Duodenal mucosa (tissue), 2 donors: ENCODE results near the gene GRID1.

Experiments
- H3K27ac ChIP-seq: one replicate; pipeline ENCODE4 v1.7.0; 2013; ENCODE audit warnings: low read depth, low read length
- H3K27me3 ChIP-seq, 2 donors: one replicate each; pipeline ENCODE4 v1.7.0; 2013; ENCODE audit warnings: low read length in 2 of 2, control low read depth in 1 of 2; ENCODE audit not compliant: insufficient read depth in 2 of 2, control insufficient read depth in 1 of 2
- H3K36me3 ChIP-seq, 2 donors: one replicate each; pipeline ENCODE4 v1.7.0; 2013; ENCODE audit warnings: low read length in 2 of 2, control low read depth in 1 of 2; ENCODE audit not compliant: insufficient read depth in 2 of 2, control insufficient read depth in 1 of 2
- H3K4me1 ChIP-seq, 2 donors: one replicate each; pipeline ENCODE4 v1.7.0; 2013; ENCODE audit warnings: low read length in 2 of 2, control low read depth in 1 of 2; ENCODE audit not compliant: insufficient read depth in 2 of 2, control insufficient read depth in 1 of 2
- H3K4me3 ChIP-seq, 2 donors: one replicate each; pipeline ENCODE4 v1.7.0; 2013; ENCODE audit warnings: low read length in 2 of 2, low read depth in 1 of 2
- H3K9ac ChIP-seq, 2 donors: one replicate each; pipeline ENCODE4 v1.7.0; 2013; ENCODE audit warnings: low read length in 2 of 2, low read depth in 1 of 2
- H3K9me3 ChIP-seq, 2 donors: one replicate each; pipeline ENCODE4 v1.7.0; 2013; ENCODE audit warnings: low read length in 2 of 2, control low read depth in 1 of 2; ENCODE audit not compliant: control insufficient read depth in 1 of 2

Gene GRID1

DNA sequence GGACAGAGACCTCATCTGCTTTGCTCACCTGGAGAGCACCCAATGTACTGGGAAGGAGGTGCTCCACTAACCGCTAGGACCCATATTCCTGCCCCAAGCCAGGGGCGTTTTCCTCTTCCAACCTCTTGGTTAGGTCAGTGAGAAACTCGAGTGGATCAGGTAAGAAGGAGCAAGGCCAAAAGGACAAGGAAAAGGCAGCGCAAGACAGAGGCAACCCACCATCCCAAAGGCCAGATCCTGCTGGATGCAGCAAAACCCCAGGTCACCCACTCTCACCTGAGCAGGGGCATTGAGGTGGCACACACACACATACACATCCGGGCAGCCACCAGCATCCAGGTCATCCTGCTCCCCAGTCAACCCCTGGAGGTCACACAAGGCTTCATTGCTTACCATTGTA lies 105.1 kb downstream of the GRID1 start:
- peaks cover 0 to 3% of the 10 kb centered on the region in 2 donors for H3K4me1 ChIP-seq
- no peak overlapping the region for H3K27ac ChIP-seq
- no peak overlapping the region for H3K4me3 ChIP-seq
- H3K27me3 ChIP-seq: peaks cover 4 to 6% of the 10 kb centered on the region in 2 donors
- H3K9me3 ChIP-seq: no peaks in the 10 kb centered on the region
- no peaks in the 10 kb centered on the region for H3K36me3 ChIP-seq
- H3K9ac ChIP-seq: no peak overlapping the region

DNA sequence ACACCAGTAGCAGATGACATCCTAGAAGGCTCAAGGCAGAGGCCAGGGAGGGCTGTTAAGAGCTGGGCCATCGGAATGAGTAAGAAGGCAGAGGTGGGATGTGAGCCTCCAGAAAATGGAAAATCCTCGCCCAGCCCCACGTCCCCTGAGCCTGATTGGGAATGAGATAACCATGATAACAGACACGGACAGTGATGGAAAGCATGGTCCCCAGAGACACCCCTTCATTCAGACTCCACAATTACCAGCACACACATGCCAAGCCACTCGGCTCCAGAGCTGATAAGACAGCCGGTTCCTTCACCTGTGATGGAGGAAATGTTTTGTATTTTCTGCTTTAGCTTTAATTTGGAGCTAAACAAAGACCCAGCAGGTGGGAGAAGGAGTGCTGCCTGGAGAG lies 106.0 kb downstream of the GRID1 start:
- no peak overlapping the region for H3K4me3 ChIP-seq
- no peak overlapping the region for H3K9ac ChIP-seq
- H3K27ac ChIP-seq: no peak overlapping the region
- H3K9me3 ChIP-seq: no peaks in the 10 kb centered on the region
- H3K36me3 ChIP-seq: no peaks in the 10 kb centered on the region
- peaks cover 4 to 6% of the 10 kb centered on the region in 2 donors for H3K27me3 ChIP-seq
- peaks cover 0 to 3% of the 10 kb centered on the region in 2 donors for H3K4me1 ChIP-seq

DNA sequence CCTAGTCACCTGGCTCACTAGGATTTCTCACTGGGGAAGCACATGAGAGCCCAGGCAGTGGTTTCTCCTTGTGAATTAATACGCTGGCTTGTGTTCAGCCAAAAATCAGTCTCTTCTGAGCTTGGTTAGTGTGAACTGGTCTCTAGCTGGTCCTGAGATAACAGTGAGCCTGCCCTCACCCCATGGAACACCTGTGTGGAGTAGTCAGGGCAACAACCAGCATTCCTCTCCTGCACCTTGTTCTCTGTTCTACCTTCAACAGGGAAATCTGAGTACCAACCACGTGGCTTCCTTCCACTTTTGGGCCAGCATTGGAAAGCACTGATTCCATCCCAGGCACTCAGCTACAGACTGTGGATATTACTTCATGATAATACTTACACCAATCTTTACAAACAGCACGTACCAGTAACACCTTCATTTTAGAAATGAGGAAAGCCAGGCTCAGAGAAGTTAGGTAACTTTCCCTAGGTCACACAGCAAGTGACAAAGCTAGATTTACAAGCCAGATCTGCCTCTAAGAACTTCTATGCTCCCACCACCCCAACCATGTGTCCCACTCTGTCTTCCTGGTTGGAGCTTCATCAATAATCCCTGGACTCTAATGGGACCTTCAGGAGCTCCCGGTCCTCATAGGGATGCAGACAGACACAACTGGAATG lies 106.6 kb downstream of the GRID1 start:
- H3K9me3 ChIP-seq: no peaks in the 10 kb centered on the region

DNA sequence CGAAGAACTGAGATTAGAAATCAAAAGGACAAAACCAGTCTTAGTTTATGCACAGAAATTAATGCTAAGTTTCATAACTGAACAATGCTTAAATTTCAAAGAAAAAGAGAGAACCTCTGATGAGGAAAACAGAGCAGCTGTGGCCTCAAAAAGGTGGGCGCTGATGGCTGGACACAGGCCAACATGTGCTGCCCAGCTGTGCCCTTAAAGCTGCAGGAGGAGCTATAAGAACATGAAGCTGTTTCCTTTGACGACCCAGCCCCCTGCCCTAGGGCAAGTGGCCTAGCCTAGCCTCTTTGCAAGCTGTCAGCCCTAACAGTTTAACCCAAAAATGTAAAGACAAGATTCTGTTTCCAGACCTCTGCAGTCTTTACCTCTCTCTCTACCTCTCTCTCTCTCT lies 107.7 kb downstream of the GRID1 start:
- Histone ChIP-seq H3K9me3 (no peaks in the 10 kb centered on the region), H3K27ac (no peak overlapping the region), H3K27me3 (peaks cover 4 to 6% of the 10 kb centered on the region in 2 donors), H3K9ac (no peak overlapping the region), H3K4me3 (no peak overlapping the region), H3K4me1 (peaks cover 0 to 3% of the 10 kb centered on the region in 2 donors), H3K36me3 (no peaks in the 10 kb centered on the region)

More for the DNA sequence above, 106.6 kb downstream of the GRID1 start:
- Histone ChIP-seq H3K9ac (no peak overlapping the region), H3K27ac (no peak overlapping the region), H3K27me3 (peaks cover 4 to 6% of the 10 kb centered on the region in 2 donors), H3K36me3 (no peaks in the 10 kb centered on the region), H3K4me3 (no peak overlapping the region), H3K4me1 (peaks cover 0 to 3% of the 10 kb centered on the region in 2 donors)

DNA sequence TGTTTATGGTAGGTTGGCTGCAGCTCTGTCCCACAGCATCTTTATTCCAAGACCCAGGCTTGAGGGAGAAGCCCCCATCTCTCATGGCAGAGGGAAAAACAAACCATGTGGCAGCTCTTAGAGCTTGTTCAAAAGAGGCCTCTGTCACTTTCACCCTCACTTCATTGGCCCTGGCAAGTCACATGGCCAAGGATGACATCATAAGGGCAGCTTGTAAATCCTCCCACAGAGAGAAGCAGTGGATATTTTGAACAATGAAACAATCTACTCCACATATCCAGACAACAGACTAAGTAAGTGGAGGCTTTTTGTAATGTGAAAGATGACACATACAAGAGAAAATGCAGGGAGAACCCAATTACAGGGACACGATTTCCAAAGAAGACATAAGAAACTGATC lies 108.1 kb downstream of the GRID1 start:
- H3K27ac ChIP-seq: no peak overlapping the region
- peaks cover 0 to 3% of the 10 kb centered on the region in 2 donors for H3K4me1 ChIP-seq
- no peaks in the 10 kb centered on the region for H3K9me3 ChIP-seq
- no peak overlapping the region for H3K4me3 ChIP-seq
- no peaks in the 10 kb centered on the region for H3K36me3 ChIP-seq
- H3K9ac ChIP-seq: no peak overlapping the region
- peaks cover 0 to 3% of the 10 kb centered on the region in 2 donors for H3K27me3 ChIP-seq

DNA sequence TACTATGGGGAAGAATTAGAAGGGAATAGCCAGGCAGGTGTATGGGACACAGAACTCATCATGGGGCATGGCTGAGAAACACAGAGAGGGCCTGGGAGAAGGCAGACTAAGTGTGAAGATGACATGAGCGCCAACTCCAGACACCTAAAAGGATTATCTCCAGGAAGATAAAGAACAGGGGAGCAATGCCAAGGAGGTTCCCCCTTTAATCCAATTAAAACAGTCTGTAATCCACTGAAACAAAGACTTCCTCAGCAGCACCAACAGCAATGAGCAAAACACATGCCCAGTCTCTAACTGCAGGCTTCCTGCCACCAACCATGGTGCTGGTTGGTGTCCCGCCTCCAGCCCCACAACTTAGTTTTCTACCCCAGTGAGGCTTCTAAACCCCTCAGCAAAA lies 108.9 kb downstream of the GRID1 start:
- no peaks in the 10 kb centered on the region for H3K36me3 ChIP-seq
- H3K27ac ChIP-seq: no peak overlapping the region
- no peaks in the 10 kb centered on the region for H3K27me3 ChIP-seq
- no peak overlapping the region for H3K4me3 ChIP-seq
- no peak overlapping the region for H3K9ac ChIP-seq
- H3K9me3 ChIP-seq: no peaks in the 10 kb centered on the region
- peaks cover 0 to 3% of the 10 kb centered on the region in 2 donors for H3K4me1 ChIP-seq

DNA sequence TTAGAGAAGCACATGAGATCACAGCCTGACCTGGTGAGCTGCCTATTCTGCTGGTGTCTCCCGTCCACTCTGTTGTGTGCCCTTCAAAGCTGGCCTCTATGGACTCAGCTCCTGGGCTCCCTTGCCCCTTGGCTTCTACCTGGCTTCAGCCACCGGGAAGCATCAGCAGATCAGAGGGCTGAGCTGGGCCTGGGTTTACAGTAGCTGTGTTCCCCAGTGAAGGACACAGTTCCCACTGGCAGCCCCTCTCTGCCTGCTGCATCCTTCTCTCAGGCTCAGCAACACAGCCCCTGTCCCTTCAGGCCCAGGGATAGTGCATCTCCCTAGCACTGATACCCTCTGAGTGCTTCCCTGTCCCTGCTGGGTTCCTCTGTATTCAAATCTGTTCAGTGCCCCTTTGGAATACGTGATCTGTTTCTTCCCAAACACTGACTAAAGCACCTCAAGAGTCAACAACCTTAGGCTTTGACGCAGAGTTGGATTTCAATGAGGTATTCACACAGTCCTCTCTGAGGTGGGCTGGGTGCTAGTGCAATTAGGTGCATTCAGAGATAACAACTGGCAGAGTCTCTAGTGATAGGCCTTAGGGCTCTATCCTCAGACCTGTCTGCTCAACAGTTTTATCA lies 109.8 kb downstream of the GRID1 start:
- no peak overlapping the region for H3K27ac ChIP-seq
- H3K9ac ChIP-seq: no peak overlapping the region
- H3K36me3 ChIP-seq: no peaks in the 10 kb centered on the region
- H3K4me3 ChIP-seq: no peak overlapping the region
- no peaks in the 10 kb centered on the region for H3K27me3 ChIP-seq
- no peaks in the 10 kb centered on the region for H3K9me3 ChIP-seq
- H3K4me1 ChIP-seq: no peaks in the 10 kb centered on the region

DNA sequence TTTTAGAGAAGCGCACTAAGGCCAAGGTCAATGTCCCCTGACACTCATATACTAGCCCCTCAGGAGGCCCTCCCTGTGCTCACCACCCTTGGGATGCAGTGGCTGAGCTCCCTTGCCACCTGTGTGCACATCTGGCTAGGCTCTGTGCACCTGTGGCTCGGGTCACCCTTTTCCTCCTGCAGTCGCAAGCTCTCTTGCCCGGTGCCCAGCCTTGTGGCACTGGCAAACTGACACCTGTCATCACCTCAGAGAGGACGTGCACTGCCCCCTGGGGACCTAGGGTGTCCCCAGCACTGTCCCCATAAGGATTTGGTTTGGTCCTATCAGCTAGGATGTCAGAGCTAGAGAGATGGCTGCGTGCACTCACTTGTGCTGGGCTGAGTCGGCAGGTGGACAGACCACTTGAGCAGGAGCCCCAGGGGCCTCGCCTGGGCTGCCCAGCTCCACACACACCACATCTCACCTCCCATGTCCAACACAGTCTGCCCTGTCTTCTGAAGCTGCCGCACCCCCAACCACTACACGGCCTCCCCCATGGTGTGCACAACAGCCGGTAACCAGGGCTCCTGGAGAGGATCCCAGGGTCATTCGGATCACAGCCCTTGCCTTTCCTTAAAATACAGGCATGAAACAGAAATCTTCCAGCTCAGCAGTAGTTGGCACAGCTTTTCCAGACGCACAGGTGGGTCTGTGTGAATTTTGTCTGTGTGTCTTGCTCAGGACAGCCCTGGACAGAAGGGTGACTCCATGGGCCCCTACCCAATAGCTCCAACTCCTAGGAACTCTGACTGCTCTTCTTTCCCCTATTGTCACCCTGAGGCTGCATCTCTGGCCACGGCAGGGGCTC lies 111.0 kb downstream of the GRID1 start:
- Histone ChIP-seq H3K9ac (no peak overlapping the region), H3K4me3 (no peak overlapping the region), H3K27me3 (no peaks in the 10 kb centered on the region), H3K36me3 (no peaks in the 10 kb centered on the region), H3K9me3 (no peaks in the 10 kb centered on the region), H3K4me1 (no peaks in the 10 kb centered on the region), H3K27ac (no peak overlapping the region)

DNA sequence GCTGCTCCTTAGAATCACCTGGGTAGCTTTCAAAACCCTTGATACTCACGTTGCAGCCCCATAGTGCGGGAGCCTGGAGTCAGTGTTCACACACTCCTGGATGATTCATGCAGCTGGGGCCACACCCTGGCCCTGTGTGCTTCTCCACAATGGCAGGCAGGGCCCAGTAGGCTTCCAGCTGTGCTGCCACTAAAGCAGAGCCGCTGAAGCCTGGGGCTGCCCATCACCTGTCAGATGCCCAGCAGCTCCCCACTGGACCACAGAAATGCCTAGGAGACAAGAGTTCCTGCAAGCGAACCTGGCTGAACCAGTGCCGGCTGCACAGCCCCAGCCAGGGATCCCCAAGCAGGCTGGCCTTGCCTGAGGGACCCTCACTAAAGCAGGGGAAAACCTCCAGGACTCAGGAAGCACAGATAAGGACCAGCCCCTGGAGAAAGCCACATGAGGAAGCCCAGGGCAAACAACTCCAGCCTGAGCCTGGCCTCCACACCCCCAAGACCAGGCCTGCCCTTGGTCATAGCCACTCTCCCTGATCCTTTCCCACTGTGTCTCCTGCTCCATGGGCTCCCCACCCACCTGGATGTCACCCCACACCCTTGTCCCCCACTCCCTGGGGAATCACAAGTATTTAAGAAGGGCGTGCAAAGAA lies 111.9 kb downstream of the GRID1 start:
- H3K9me3 ChIP-seq: no peaks in the 10 kb centered on the region
- no peaks in the 10 kb centered on the region for H3K4me1 ChIP-seq
- no peaks in the 10 kb centered on the region for H3K27me3 ChIP-seq
- H3K9ac ChIP-seq: no peak overlapping the region
- H3K4me3 ChIP-seq: no peak overlapping the region
- H3K36me3 ChIP-seq: no peaks in the 10 kb centered on the region
- no peak overlapping the region for H3K27ac ChIP-seq

DNA sequence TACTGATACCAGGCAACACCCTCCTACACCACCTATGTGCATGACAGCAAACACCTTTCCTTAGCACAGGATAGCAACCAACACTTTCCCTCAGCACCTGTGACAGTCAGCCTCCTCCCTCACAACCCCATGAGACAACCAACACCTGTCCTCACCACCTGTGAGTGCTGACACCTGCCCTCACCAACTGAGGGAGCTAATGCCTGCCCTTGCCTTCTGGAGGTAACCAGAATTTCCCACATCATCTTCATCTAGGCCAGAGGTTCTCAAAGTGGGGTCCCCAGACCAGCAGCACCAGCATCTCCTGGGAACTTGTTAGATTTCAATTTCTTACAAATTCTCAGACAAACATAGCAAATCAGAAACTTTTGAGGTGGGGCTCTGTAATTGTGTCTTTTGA lies 112.5 kb downstream of the GRID1 start:
- no peaks in the 10 kb centered on the region for H3K4me1 ChIP-seq
- no peaks in the 10 kb centered on the region for H3K9me3 ChIP-seq
- no peaks in the 10 kb centered on the region for H3K36me3 ChIP-seq
- H3K9ac ChIP-seq: no peak overlapping the region
- no peak overlapping the region for H3K4me3 ChIP-seq
- no peaks in the 10 kb centered on the region for H3K27me3 ChIP-seq
- no peak overlapping the region for H3K27ac ChIP-seq
